IMR-90 (cell line): ENCODE results near the gene IFNL1. TPM values are rescaled to one million over a fixed set of nuclear protein-coding genes. Genes with fewer than 3 reads are reported as not detected.

Source experiments
- ATAC-seq: fragments of 200-7000 bp; cut with Tn5 transposase; 2 replicates; pipeline ENCODE4 v1.9.1; 2020; ENCODE audit warnings: low read depth, mild to moderate bottlenecking, moderate library complexity
- BruUV-seq: library from RNA; stranded (reverse); fragments of 400-500 nt; replicated peaks from 2 replicates; lab custom pipeline; 2021; lab: Mats Ljungman, UMichigan
- CTCF ChIA-PET: fragments of 300-600 bp; formaldehyde crosslinking; extraction: SDS; loops from one replicate; lab custom pipeline; 2021; ENCODE audit warnings: antibody characterized with exemption; lab: Yijun Ruan, JAX
- POLR2A ChIA-PET: fragments of 300-600 bp; sonication (Branson Sonifier 250); formaldehyde crosslinking; loops from one replicate; lab custom pipeline; 2022; ENCODE audit warnings: antibody characterized with exemption; ENCODE audit not compliant: unreplicated experiment; lab: Charles Lee
- DNase-seq: peaks from one replicate; pipeline ENCODE4 v3.0.0; 2013
- H2AFZ ChIP-seq: replicated peaks from 2 replicates; pipeline ENCODE3; 2013; ENCODE audit warnings: low read length, mild to moderate bottlenecking; ENCODE audit not compliant: poor library complexity
- H2AK5ac ChIP-seq: 2 replicates; pipeline ENCODE4 v1.6.1; 2013; ENCODE audit warnings: low read depth, low read length, inconsistent platforms
- H2AK9ac ChIP-seq: replicated peaks from 2 replicates; pipeline ENCODE3; 2013; ENCODE audit warnings: mild to moderate bottlenecking, low read depth, low read length, moderate library complexity; ENCODE audit not compliant: poor library complexity
- H2BK120ac ChIP-seq: 2 replicates; pipeline ENCODE4 v1.6.1; 2013; ENCODE audit warnings: low read depth, low read length, inconsistent platforms
- H2BK15ac ChIP-seq: 3 replicates; pipeline ENCODE4 v1.6.1; 2013; ENCODE audit warnings: low read depth, low read length, inconsistent platforms
- H2BK20ac ChIP-seq: 2 replicates; pipeline ENCODE4 v1.6.1; 2013; ENCODE audit warnings: low read depth, mild to moderate bottlenecking, inconsistent platforms, low read length, moderate library complexity
- H2BK5ac ChIP-seq: 2 replicates; pipeline ENCODE4 v1.6.1; 2013; ENCODE audit warnings: mild to moderate bottlenecking, low read depth, low read length, inconsistent platforms; ENCODE audit not compliant: poor library complexity, severe bottlenecking
- H3K14ac ChIP-seq: replicated peaks from 2 replicates; pipeline ENCODE4 v1.6.1; 2013; ENCODE audit warnings: low read depth, low read length, inconsistent platforms
- H3K18ac ChIP-seq: 2 replicates; pipeline ENCODE4 v1.6.1; 2013; ENCODE audit warnings: low read depth, low read length, control low read depth
- H3K23ac ChIP-seq: 2 replicates; pipeline ENCODE4 v1.6.1; 2013; ENCODE audit warnings: low read depth, low read length, inconsistent platforms
- H3K27ac ChIP-seq: 2 replicates; pipeline ENCODE4 v1.5.1; 2013; ENCODE audit warnings: mild to moderate bottlenecking, control low read depth, low read length; ENCODE audit not compliant: insufficient read depth
- H3K27me3 ChIP-seq: 2 replicates; pipeline ENCODE4 v1.6.1; 2013; ENCODE audit warnings: low read length; ENCODE audit not compliant: control insufficient read depth, insufficient read depth
- H3K36me3 ChIP-seq: 2 replicates; pipeline ENCODE4 v1.6.1; 2013; ENCODE audit warnings: low read length, mixed read lengths; ENCODE audit not compliant: control insufficient read depth, insufficient read depth
- H3K4ac ChIP-seq: 2 replicates; pipeline ENCODE4 v1.6.1; 2013; ENCODE audit warnings: low read depth, low read length, inconsistent platforms
- H3K4me1 ChIP-seq: 2 replicates; pipeline ENCODE4 v1.6.1; 2013; ENCODE audit warnings: low read length, mixed read lengths; ENCODE audit not compliant: control insufficient read depth, insufficient read depth
- H3K4me2 ChIP-seq: 2 replicates; pipeline ENCODE4 v1.6.1; 2013; ENCODE audit warnings: low read depth, mild to moderate bottlenecking, control low read depth, low read length, moderate library complexity
- H3K4me3 ChIP-seq: 2 replicates; pipeline ENCODE4 v1.5.1; 2013; ENCODE audit warnings: low read depth, mild to moderate bottlenecking, control low read depth, low read length, moderate library complexity; ENCODE audit not compliant: insufficient read depth
- H3K56ac ChIP-seq: 2 replicates; pipeline ENCODE4 v1.6.1; 2013; ENCODE audit warnings: low read length, inconsistent platforms; ENCODE audit not compliant: insufficient read depth; ENCODE audit errors: extremely low read depth
- H3K79me1 ChIP-seq, 2 experiments: 2 replicates each; pipeline ENCODE4 v1.6.1; 2013; ENCODE audit warnings: low read length in 2 of 2, inconsistent platforms in 1 of 2, low read depth in 1 of 2
- H3K9ac ChIP-seq: 2 replicates; pipeline ENCODE4 v1.6.1; 2013; ENCODE audit warnings: low read depth, low read length, control low read depth
- H3K9me1 ChIP-seq: 2 replicates; pipeline ENCODE4 v1.6.1; 2013; ENCODE audit warnings: low read length, inconsistent platforms; ENCODE audit not compliant: insufficient read depth
- H3K9me3 ChIP-seq: 2 replicates; pipeline ENCODE4 v1.6.1; 2013; ENCODE audit warnings: low read length; ENCODE audit not compliant: control insufficient read depth, insufficient read depth
- H4K20me1 ChIP-seq: 2 replicates; pipeline ENCODE4 v1.6.1; 2013; ENCODE audit warnings: low read length, inconsistent platforms; ENCODE audit not compliant: insufficient read depth
- H4K5ac ChIP-seq: 2 replicates; pipeline ENCODE4 v1.6.1; 2013; ENCODE audit warnings: mild to moderate bottlenecking, low read depth, low read length, control low read depth
- H4K8ac ChIP-seq, 2 experiments: 2 replicates each; pipeline ENCODE4 v1.6.1; 2013; ENCODE audit warnings: low read depth in 2 of 2, low read length in 2 of 2, control low read depth in 1 of 2, inconsistent platforms in 1 of 2
- H4K91ac ChIP-seq: 2 replicates; pipeline ENCODE4 v1.6.1; 2013; ENCODE audit warnings: low read depth, low read length, inconsistent platforms; ENCODE audit not compliant: insufficient read depth
- BHLHE40 ChIP-seq: fragments of 150-350 bp; IDR thresholded peaks from 2 replicates; pipeline ENCODE4 v1.6.1; 2016; ENCODE audit warnings: mild to moderate bottlenecking, low read depth, low read length
- CEBPB ChIP-seq: IDR thresholded peaks from 2 replicates; pipeline ENCODE4 v1.6.1; 2012; ENCODE audit warnings: low read depth, low read length, improper control_type of control experiment
- CHD1 ChIP-seq: IDR thresholded peaks from 2 replicates; pipeline ENCODE4 v1.6.1; 2012; ENCODE audit warnings: low read depth, low read length, improper control_type of control experiment
- FOS ChIP-seq: fragments of 150-350 bp; IDR thresholded peaks from 2 replicates; pipeline ENCODE4 v1.6.1; 2016; ENCODE audit warnings: low read depth, low read length
- MAFK ChIP-seq: IDR thresholded peaks from 2 replicates; pipeline ENCODE4 v1.6.1; 2012; ENCODE audit warnings: low read depth, low read length, improper control_type of control experiment
- MAZ ChIP-seq: IDR thresholded peaks from 2 replicates; pipeline ENCODE4 v1.6.1; 2012; ENCODE audit warnings: low read depth, mild to moderate bottlenecking, low read length, improper control_type of control experiment, moderate library complexity, borderline replicate concordance
- MXI1 ChIP-seq: IDR thresholded peaks from 2 replicates; pipeline ENCODE4 v1.6.1; 2012; ENCODE audit warnings: low read depth, mild to moderate bottlenecking, low read length, moderate library complexity, borderline replicate concordance
- NFE2L2 ChIP-seq: fragments of 150-350 bp; IDR thresholded peaks from 2 replicates; pipeline ENCODE4 v1.6.1; 2016; ENCODE audit warnings: low read depth, mild to moderate bottlenecking, low read length
- POLR2A ChIP-seq: IDR thresholded peaks from 2 replicates; pipeline ENCODE4 v1.6.1; 2012; ENCODE audit warnings: mild to moderate bottlenecking, low read depth, low read length
- RAD21 ChIP-seq: IDR thresholded peaks from 2 replicates; pipeline ENCODE4 v1.6.1; 2012; ENCODE audit warnings: low read length, improper control_type of control experiment
- RCOR1 ChIP-seq: IDR thresholded peaks from 2 replicates; pipeline ENCODE4 v1.6.1; 2012; ENCODE audit warnings: mild to moderate bottlenecking, low read length, improper control_type of control experiment; ENCODE audit not compliant: insufficient replicate concordance
- RFX5 ChIP-seq: IDR thresholded peaks from 2 replicates; pipeline ENCODE4 v1.8.0; 2012; ENCODE audit warnings: low read depth, mild to moderate bottlenecking, low read length, moderate library complexity
- SMC3 ChIP-seq: fragments of 150-350 bp; IDR thresholded peaks from 2 replicates; pipeline ENCODE4 v1.6.1; 2016; ENCODE audit warnings: low read depth, mild to moderate bottlenecking, antibody characterized with exemption, low read length, moderate library complexity
- WGBS, 2 experiments: methylation state at CpG; one replicate each; pipeline versions ENCODE4 v1.1.5 to v1.1.7; 2013; ENCODE audit warnings: missing lambda C conversion rate in 2 of 2; ENCODE audit not compliant: insufficient read length in 1 of 2; ENCODE audit errors: extremely low coverage in 2 of 2; 5-methylcytosine and 5-hydroxymethylcytosine counted together
- dilution Hi-C: fragments of 300-500 bp; cut with HindIII; formaldehyde crosslinking; loops from one replicate; pipeline ENCODE4 v1.14.3; 2018; ENCODE audit warnings: low sequenced_read_pairs; ENCODE audit not compliant: unreplicated experiment
- in situ Hi-C: fragments of 300-500 bp; cut with MboI; formaldehyde crosslinking; loops from 3 replicates; pipeline ENCODE4 v1.14.3; 2019; ENCODE audit warnings: low sequenced_read_pairs, inconsistent platforms, mixed read lengths
- intact Hi-C: fragments of 100-400 bp; cut with micrococcal nuclease; formaldehyde crosslinking; loops from 2 replicates; pipeline ENCODE4 v1.10.0; 2022
- polyA plus RNA-seq, 3 experiments: library from polyadenylated mRNA; depleted of rRNA; stranded (reverse); fragments of >200 nt; gene quantifications; 2 replicates each; pipeline ENCODE4 v1.2.3, GENCODE V29; 2012; ENCODE audit warnings: low replicate concordance in 1 of 3
- total RNA-seq: library from RNA; depleted of rRNA; stranded (reverse); fragments of >200 nt; gene quantifications from 2 replicates; pipeline ENCODE4 v1.2.3, GENCODE V29; 2012
- TF ChIP-seq, protein P1 (sequence below): conservative IDR thresholded peaks from 2 replicates; pipeline ENCODE4 v1.5.1; 2012; ENCODE audit warnings: mild to moderate bottlenecking, low read depth, low read length, improper control_type of control experiment
- TF ChIP-seq, protein P2 (sequence below): fragments of 150-350 bp; IDR thresholded peaks from 2 replicates; pipeline ENCODE4 v1.6.1; 2017; ENCODE audit warnings: mild to moderate bottlenecking, antibody characterized with exemption, low read length, low read depth
- TF ChIP-seq, protein P3 (sequence below): fragments of 150-350 bp; IDR thresholded peaks from 2 replicates; pipeline ENCODE4 v1.6.1; 2016; ENCODE audit warnings: low read depth, mild to moderate bottlenecking, low read length, moderate library complexity, borderline replicate concordance

The IFNL1 gene
- total and polyA plus RNA-seq, 2 of the 4 experiments (the other 2 are of a cell fraction): not detected

DNA sequence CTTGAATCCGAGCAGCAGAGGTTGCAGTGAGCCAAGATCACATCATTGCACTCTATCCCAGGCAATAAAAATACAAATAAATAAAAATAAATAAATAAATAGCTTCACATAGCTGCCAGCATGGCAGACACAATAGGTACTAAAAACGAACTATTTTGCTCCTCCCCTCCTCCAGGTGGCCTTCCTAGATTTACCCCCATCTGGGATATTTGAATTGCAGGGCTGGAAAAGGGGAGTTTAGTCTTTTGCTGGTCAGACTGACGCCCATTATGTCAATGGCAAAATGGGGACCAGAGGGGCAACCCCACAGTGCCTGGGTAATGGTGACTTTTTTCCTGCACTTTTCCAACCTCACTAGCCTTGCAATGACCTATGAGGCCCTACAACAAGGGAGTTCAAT is 40.3 kb downstream of the IFNL1 start:
- Histone ChIP-seq H2BK15ac (no peak overlapping the region), H3K9me3 (no peaks in the 10 kb centered on the region), H3K27ac (no peak overlapping the region), H4K91ac (no peak overlapping the region), H2BK120ac (no peak overlapping the region), H3K9me1 (peaks cover 6% of the 10 kb centered on the region; the same call in 1 of the 2 replicates), H2AK5ac (no peak overlapping the region), H3K36me3 (no peaks in the 10 kb centered on the region), H4K8ac (no peak overlapping the region), H2BK20ac (no peak overlapping the region), H4K20me1 (peaks cover under 1% of the 10 kb centered on the region; the same call in 1 of the 2 replicates), H3K18ac (no peak overlapping the region), H2AFZ (no peak overlapping the region), H3K4me1 (peaks cover 4% of the 10 kb centered on the region; the same call in 1 of the 2 replicates), H3K56ac (no peak overlapping the region), H2AK9ac (no peak overlapping the region), H3K14ac (no peak overlapping the region), H3K9ac (no peak overlapping the region), H4K5ac (no peak overlapping the region), H3K27me3 (no peaks in the 10 kb centered on the region), H3K79me1 (peaks cover 4 to 12% of the 10 kb centered on the region in 2 experiments; a peak in 3 of 4 replicates), H2BK5ac (no peak overlapping the region), H3K23ac (no peak overlapping the region), H3K4me3 (no peak overlapping the region), H3K4me2 (no peak overlapping the region), H3K4ac (no peak overlapping the region)
- no peak for ATAC-seq
- in situ Hi-C loops (no loop called here), dilution Hi-C loops (no loop called here), intact Hi-C loops (no loop called here)
- no TSS peak for BruUV-seq
- WGBS, 2 experiments: 80% methylated on average over 1 of the region's 3 CpGs; no CpG with 5 or more reads in 1 of the 2 experiments
- DNase-seq: no peak
- TF ChIP-seq FOS: no peak
- no peak for TF ChIP-seq RFX5
- no peak for TF ChIP-seq RAD21
- no peak for TF ChIP-seq BHLHE40
- TF ChIP-seq NFE2L2: no peak
- TF ChIP-seq MXI1: no peak
- TF ChIP-seq, protein P1, sequence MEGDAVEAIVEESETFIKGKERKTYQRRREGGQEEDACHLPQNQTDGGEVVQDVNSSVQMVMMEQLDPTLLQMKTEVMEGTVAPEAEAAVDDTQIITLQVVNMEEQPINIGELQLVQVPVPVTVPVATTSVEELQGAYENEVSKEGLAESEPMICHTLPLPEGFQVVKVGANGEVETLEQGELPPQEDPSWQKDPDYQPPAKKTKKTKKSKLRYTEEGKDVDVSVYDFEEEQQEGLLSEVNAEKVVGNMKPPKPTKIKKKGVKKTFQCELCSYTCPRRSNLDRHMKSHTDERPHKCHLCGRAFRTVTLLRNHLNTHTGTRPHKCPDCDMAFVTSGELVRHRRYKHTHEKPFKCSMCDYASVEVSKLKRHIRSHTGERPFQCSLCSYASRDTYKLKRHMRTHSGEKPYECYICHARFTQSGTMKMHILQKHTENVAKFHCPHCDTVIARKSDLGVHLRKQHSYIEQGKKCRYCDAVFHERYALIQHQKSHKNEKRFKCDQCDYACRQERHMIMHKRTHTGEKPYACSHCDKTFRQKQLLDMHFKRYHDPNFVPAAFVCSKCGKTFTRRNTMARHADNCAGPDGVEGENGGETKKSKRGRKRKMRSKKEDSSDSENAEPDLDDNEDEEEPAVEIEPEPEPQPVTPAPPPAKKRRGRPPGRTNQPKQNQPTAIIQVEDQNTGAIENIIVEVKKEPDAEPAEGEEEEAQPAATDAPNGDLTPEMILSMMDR: no peak
- TF ChIP-seq MAFK: no peak
- TF ChIP-seq, protein P2, sequence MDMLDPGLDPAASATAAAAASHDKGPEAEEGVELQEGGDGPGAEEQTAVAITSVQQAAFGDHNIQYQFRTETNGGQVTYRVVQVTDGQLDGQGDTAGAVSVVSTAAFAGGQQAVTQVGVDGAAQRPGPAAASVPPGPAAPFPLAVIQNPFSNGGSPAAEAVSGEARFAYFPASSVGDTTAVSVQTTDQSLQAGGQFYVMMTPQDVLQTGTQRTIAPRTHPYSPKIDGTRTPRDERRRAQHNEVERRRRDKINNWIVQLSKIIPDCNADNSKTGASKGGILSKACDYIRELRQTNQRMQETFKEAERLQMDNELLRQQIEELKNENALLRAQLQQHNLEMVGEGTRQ: no peak
- TF ChIP-seq CHD1: no peak
- TF ChIP-seq, protein P3, sequence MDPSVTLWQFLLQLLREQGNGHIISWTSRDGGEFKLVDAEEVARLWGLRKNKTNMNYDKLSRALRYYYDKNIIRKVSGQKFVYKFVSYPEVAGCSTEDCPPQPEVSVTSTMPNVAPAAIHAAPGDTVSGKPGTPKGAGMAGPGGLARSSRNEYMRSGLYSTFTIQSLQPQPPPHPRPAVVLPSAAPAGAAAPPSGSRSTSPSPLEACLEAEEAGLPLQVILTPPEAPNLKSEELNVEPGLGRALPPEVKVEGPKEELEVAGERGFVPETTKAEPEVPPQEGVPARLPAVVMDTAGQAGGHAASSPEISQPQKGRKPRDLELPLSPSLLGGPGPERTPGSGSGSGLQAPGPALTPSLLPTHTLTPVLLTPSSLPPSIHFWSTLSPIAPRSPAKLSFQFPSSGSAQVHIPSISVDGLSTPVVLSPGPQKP: no peak
- TF ChIP-seq POLR2A: no peak
- TF ChIP-seq SMC3: no peak
- no peak for TF ChIP-seq RCOR1
- no peak for TF ChIP-seq CEBPB
- no peak for TF ChIP-seq MAZ
- ChIA-PET POLR2A (interaction anchor here (0.8 kb wide), 1 partner anchor 947 kb away, joined by 3 read pairs; no protein-coding TSS in a partner anchor), CTCF (no interaction called here)
